ENCODE results near the gene PHACTR4. TPM values are rescaled to one million over a fixed set of nuclear protein-coding genes. Genes with fewer than 3 reads are reported as not detected.

The PHACTR4 gene
- total RNA-seq, 3 donors from 2014 or later: 47.6 to 62.3 (median 54.8) TPM

GRCh38 chr1:28394136-28394535 is 24.6 kb downstream of the PHACTR4 start:
- intact Hi-C loops (cut with DNase I, micrococcal nuclease): no loop called here
- H3K4me3 ChIP-seq: no peak overlapping the region
- H3K4me1 ChIP-seq (ENCODE audit: low read depth): no peaks in the 10 kb centered on the region
- ATAC-seq (no peak), DNase-seq (no peak)
- TF ChIP-seq CTCF (IDR thresholded peaks at IDR 0.05): no peak
- H3K9me3 ChIP-seq: no peaks in the 10 kb centered on the region
- H3K36me3 ChIP-seq (ENCODE audit: low read depth): no peaks in the 10 kb centered on the region

- ATAC-seq: peak; percentile 73
- Histone ChIP-seq H3K9me3 (no peaks in the 10 kb centered on the region), H3K4me1 (ENCODE audit: low read depth) (no peaks in the 10 kb centered on the region), H3K4me3 (no peak overlapping the region), H3K36me3 (ENCODE audit: low read depth) (no peaks in the 10 kb centered on the region)
- no peak for TF ChIP-seq CTCF (IDR thresholded peaks at IDR 0.05)
- no peak for DNase-seq
- intact Hi-C loops (cut with DNase I, micrococcal nuclease): no loop called here
Observed at GRCh38 chr1:28395181-28395580, 25.6 kb downstream of the PHACTR4 start.

GRCh38 chr1:28401760-28402159 is 32.2 kb downstream of the PHACTR4 start:
- DNase-seq (no peak), ATAC-seq (no peak)
- TF ChIP-seq CTCF (IDR thresholded peaks at IDR 0.05): no peak
- Histone ChIP-seq H3K4me1 (ENCODE audit: low read depth) (no peaks in the 10 kb centered on the region), H3K9me3 (no peaks in the 10 kb centered on the region), H3K36me3 (ENCODE audit: low read depth) (no peaks in the 10 kb centered on the region), H3K4me3 (no peak overlapping the region)
- intact Hi-C loops (cut with DNase I, micrococcal nuclease): no loop called here

GRCh38 chr1:28409090-28409489 is 39.5 kb downstream of the PHACTR4 start:
- Histone ChIP-seq H3K4me3 (no peak overlapping the region), H3K4me1 (ENCODE audit: low read depth) (no peaks in the 10 kb centered on the region), H3K9me3 (no peaks in the 10 kb centered on the region), H3K36me3 (ENCODE audit: low read depth) (no peaks in the 10 kb centered on the region)
- no peak for TF ChIP-seq CTCF (IDR thresholded peaks at IDR 0.05)
- intact Hi-C loops (cut with DNase I, micrococcal nuclease): no loop called here
- no peak for ATAC-seq
- DNase-seq: no peak

- DNase-seq (no peak), ATAC-seq (no peak)
- H3K4me1 ChIP-seq (ENCODE audit: low read depth): no peaks in the 10 kb centered on the region
- H3K4me3 ChIP-seq: no peak overlapping the region
- no peaks in the 10 kb centered on the region for H3K9me3 ChIP-seq
- intact Hi-C loops (cut with DNase I, micrococcal nuclease): no loop called here
- TF ChIP-seq CTCF (IDR thresholded peaks at IDR 0.05): no peak
- H3K36me3 ChIP-seq (ENCODE audit: low read depth): no peaks in the 10 kb centered on the region
Observed at GRCh38 chr1:28411656-28412055, 42.1 kb downstream of the PHACTR4 start.

- Histone ChIP-seq H3K4me1 (ENCODE audit: low read depth) (no peaks in the 10 kb centered on the region), H3K36me3 (ENCODE audit: low read depth) (no peaks in the 10 kb centered on the region), H3K4me3 (no peak overlapping the region), H3K9me3 (no peaks in the 10 kb centered on the region)
- no peak for TF ChIP-seq CTCF (IDR thresholded peaks at IDR 0.05)
- ATAC-seq (no peak), DNase-seq (no peak)
- intact Hi-C loops (cut with DNase I, micrococcal nuclease): no loop called here
Observed at GRCh38 chr1:28412731-28413130, 43.2 kb downstream of the PHACTR4 start.
